ENCODE results near the gene SF3B3. TPM values are rescaled to one million over a fixed set of nuclear protein-coding genes. Genes with fewer than 3 reads are reported as not detected.
A peak's percentile ranks its signal among the peaks of the same experiment; 100 is the strongest.

The SF3B3 gene
- total and polyA plus RNA-seq, 10 donors = 70.3 to 256 (median 103) TPM

DNA sequence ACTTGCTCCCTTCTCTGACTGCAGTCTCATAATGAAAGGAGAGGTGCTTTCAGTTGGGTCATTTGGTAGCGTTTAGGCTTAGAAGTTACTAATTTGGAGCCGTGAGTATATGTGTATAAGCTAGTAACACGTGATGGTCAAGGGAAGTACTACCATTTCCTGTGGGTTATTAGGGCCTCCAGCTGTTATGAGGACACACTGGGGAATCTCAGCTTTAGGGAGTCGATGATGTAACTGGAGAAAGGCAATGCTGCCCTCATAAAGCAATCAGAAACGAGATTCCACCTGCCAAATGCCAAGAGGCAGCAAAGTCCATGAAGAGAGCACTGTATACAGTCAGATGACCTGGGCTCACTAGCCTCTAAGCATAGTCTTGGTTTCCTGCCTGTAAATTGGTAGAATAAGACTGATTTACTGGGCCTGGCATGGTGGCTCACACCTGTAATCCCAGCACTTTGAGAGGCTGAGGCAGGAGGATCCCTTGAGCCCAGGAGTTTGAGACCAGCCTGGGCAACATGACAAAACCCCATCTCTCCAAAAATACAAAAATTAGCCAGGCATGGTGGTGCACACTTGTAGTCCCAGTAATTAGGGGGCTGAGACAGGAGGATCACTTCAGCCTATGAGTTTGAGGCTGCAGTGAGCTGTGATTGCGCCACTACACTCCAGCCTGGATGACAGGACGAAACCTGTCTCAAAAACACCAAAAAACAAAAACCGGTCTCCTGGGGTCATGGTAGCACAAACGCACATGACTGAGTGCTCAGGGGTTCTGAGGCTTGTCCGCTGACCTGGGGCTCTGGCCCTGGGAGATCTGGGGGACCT, 53.0 kb downstream of the SF3B3 start:
- WGBS, 5 donors = 41 to 56% (median 44%) methylated on average over 10 of the region's 10 CpGs
- no peak for DNase-seq
- H3K27ac ChIP-seq = peak overlapping the region; percentile 20 to 81 (median 66)

DNA sequence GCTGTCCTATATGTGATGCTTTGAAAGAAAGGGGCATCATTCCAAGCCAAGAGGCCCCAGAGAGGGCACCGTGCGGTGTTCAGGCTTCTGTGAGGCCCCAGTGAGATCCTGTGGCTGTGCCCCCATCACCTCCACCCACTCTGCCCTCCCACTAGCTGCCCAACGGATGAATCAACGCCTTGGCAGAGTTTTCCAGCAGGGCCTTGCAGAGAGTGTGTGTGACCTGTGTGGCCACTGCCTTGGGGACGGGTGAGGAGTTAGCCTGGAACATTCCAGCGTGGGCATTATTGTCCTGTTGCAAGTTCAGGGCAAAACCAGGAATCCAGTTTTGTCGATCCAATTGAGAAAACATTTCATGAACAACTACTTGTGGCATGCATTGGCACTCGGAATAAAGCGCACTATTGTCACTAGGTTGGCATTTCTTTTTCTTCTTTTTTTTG, 53.7 kb downstream of the SF3B3 start:
- peaks cover 0 to 36% (median 9%) of the 10 kb centered on the region in 6 donors for H3K36me3 ChIP-seq
- DNase-seq = no peak
- H3K4me1 ChIP-seq = peaks cover 28 to 69% (median 45%) of the 10 kb centered on the region in 6 donors
- peak; percentile 12 to 47 (median 31) for TF ChIP-seq POLR2AphosphoS5 (IDR thresholded peaks at IDR 0.05)
- TF ChIP-seq POLR2A (IDR thresholded peaks at IDR 0.05) = no peak
- H3K4me3 ChIP-seq = no peak overlapping the region
- intact Hi-C loops (cut with DNase I; ENCODE audit: low total_unique reads) = no loop called here
- H3K27ac ChIP-seq = peak overlapping the region in 5 of 8 donors; percentile 23 to 81 (median 69)
- no peaks in the 10 kb centered on the region for H3K9me3 ChIP-seq
- no peaks in the 10 kb centered on the region for H3K27me3 ChIP-seq (replicated peaks in 1 of 7)
- 65 to 87% (median 67%) methylated on average over 6 to 9 of the region's 9 CpGs for WGBS, 5 donors

More for the DNA sequence above, 53.0 kb downstream of the SF3B3 start:
- H3K4me1 ChIP-seq = peaks cover 29 to 71% (median 49%) of the 10 kb centered on the region in 6 donors
- no peaks in the 10 kb centered on the region for H3K9me3 ChIP-seq
- no peak overlapping the region for H3K4me3 ChIP-seq
- H3K36me3 ChIP-seq = peaks cover 2 to 42% (median 16%) of the 10 kb centered on the region in 6 donors
- TF ChIP-seq POLR2A (IDR thresholded peaks at IDR 0.05) (no peak), POLR2AphosphoS5 (IDR thresholded peaks at IDR 0.05) (peak in 1 of 3 donors; percentile 64)
- TF ChIP-seq, protein P1, sequence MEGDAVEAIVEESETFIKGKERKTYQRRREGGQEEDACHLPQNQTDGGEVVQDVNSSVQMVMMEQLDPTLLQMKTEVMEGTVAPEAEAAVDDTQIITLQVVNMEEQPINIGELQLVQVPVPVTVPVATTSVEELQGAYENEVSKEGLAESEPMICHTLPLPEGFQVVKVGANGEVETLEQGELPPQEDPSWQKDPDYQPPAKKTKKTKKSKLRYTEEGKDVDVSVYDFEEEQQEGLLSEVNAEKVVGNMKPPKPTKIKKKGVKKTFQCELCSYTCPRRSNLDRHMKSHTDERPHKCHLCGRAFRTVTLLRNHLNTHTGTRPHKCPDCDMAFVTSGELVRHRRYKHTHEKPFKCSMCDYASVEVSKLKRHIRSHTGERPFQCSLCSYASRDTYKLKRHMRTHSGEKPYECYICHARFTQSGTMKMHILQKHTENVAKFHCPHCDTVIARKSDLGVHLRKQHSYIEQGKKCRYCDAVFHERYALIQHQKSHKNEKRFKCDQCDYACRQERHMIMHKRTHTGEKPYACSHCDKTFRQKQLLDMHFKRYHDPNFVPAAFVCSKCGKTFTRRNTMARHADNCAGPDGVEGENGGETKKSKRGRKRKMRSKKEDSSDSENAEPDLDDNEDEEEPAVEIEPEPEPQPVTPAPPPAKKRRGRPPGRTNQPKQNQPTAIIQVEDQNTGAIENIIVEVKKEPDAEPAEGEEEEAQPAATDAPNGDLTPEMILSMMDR (IDR thresholded peaks at IDR 0.05 in 8 of 11, conservative IDR thresholded peaks at IDR 0.05 in 3 of 11) = no peak
- no peaks in the 10 kb centered on the region for H3K27me3 ChIP-seq (replicated peaks in 1 of 7)
- intact Hi-C loops (cut with DNase I; ENCODE audit: low total_unique reads) = no loop called here

DNA sequence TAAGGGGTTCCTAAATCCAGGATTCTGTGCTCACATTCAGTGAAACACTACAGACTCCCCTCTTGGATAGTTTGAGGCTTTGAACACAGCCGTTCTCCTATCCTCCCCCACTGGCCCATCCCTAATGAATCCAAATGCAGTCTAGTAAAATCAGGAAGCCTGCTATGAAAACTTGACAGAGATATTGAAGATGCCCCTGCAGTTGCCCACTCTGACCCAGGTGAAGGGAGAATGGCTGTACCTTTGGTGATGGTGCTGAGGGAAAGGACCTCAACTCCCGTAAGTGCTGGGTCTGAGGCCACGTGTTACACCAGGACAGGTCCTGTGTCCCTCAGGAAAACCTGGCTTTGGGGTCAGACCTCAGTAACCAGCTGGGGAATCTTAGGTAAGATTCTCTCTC, 54.4 kb downstream of the SF3B3 start:
- WGBS, 5 donors = 81 to 93% (median 87%) methylated on average over 3 of the region's 3 CpGs
- Histone ChIP-seq H3K36me3 (peaks cover 0 to 28% (median 2%) of the 10 kb centered on the region in 6 donors), H3K27me3 (replicated peaks in 1 of 7) (no peaks in the 10 kb centered on the region), H3K27ac (no peak overlapping the region), H3K4me1 (peaks cover 24 to 68% (median 38%) of the 10 kb centered on the region in 6 donors), H3K9me3 (no peaks in the 10 kb centered on the region), H3K4me3 (no peak overlapping the region)
- no peak for DNase-seq
- TF ChIP-seq POLR2AphosphoS5 (IDR thresholded peaks at IDR 0.05) = no peak
- TF ChIP-seq, protein P1 (IDR thresholded peaks at IDR 0.05 in 8 of 11, conservative IDR thresholded peaks at IDR 0.05 in 3 of 11) = no peak
- no peak for TF ChIP-seq POLR2A (IDR thresholded peaks at IDR 0.05)
- intact Hi-C loops (cut with DNase I; ENCODE audit: low total_unique reads) = no loop called here

DNA sequence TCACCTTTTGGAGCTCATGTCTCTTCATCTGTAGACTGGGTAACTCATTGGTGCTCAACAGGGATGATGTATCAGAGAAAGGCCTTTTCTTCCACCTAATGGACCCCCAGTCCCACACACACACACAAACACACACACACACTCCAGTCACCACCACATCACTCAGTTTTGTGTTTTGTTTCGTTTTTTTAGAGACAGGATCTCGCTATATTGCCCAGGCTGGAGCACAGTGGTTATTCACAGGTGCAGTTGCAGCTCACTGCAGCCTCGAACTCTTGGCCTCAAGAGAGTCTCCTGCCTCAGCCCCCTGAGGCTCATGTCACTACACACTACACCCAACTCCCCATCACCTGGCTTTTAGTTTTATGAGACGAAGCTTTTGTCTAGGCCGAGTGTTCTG, 55.6 kb downstream of the SF3B3 start:
- peaks cover 0 to 16% (median 0%) of the 10 kb centered on the region in 6 donors for H3K36me3 ChIP-seq
- TF ChIP-seq, protein P1 (IDR thresholded peaks at IDR 0.05 in 8 of 11, conservative IDR thresholded peaks at IDR 0.05 in 3 of 11) = no peak
- TF ChIP-seq POLR2A (IDR thresholded peaks at IDR 0.05) (no peak), POLR2AphosphoS5 (IDR thresholded peaks at IDR 0.05) (no peak)
- WGBS, 5 donors = 72 to 87% (median 84%) methylated on average over 5 of the region's 5 CpGs
- H3K27ac ChIP-seq = peak overlapping the region in 6 of 8 donors; percentile 48 to 76 (median 64)
- intact Hi-C loops (cut with DNase I; ENCODE audit: low total_unique reads) = no loop called here
- DNase-seq = no peak
- H3K9me3 ChIP-seq = no peaks in the 10 kb centered on the region
- H3K4me1 ChIP-seq = peaks cover 17 to 68% (median 31%) of the 10 kb centered on the region in 6 donors
- H3K27me3 ChIP-seq (replicated peaks in 1 of 7) = no peaks in the 10 kb centered on the region
- H3K4me3 ChIP-seq = peak overlapping the region in 3 of 8 donors; percentile 16 to 57 (median 36)

All from spleen (tissue), 11 donors.